Stimulated activated naive CD8-positive, alpha-beta T cell treated with anti-CD3 and anti-CD28 coated beads, Interleukin-15, Interleukin-2, amounts not matched to agents 100 U/mL and 50 U/mL, for 24 hours (primary cell): ENCODE results near the gene HEMK1.

Experiments
- ATAC-seq: fragments of 150-1000 bp; cut with Tn5 transposase; one replicate; pipeline ENCODE4 v1.10.0; 2021
- DNase-seq: peaks from one replicate; pipeline ENCODE4 v3.0.0; 2021

The HEMK1 gene

DNA sequence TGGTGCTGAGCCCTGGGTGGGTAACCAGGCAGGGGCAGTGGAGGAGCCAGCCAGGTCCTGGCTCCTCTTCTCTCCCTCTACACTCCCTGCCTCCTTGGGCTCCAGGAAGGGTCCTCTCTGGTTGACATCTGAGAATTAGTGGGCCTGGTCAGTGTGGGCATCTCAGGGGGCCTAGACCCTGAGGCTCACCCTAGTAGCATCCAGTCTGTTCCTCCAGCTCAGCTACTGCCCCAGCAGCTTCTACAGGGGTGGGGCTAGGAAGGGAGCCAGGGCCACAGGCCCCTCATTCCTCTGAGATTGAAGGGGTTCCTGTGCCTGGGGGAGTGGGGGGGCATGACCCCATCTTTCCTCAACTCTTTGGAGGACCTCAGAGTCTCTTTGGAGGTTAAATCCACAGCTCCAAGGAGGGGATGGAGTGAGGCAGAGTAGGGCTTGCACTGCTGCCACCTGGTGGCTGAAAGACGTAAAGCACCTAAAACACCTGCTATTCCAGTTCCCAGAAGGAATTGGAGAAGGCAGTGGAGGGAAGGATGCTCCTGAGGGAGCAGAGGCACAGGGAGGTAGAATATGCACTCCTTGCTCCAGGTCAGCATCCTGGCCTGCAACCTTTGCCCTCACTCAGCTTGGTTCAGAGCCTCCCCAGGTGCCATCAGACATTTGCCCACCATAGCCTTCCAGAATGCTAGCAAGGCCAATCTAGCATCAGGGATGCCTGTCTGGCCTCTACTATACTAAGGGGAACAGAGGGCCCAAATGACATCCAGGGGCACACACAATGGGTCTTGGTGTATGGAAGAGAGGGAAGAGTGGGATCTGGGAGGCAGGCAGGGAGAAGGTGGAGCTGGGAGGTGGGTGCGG is 26.9 kb upstream of the HEMK1 start:
- DNase-seq (peak; percentile 67), ATAC-seq (no peak)

DNA sequence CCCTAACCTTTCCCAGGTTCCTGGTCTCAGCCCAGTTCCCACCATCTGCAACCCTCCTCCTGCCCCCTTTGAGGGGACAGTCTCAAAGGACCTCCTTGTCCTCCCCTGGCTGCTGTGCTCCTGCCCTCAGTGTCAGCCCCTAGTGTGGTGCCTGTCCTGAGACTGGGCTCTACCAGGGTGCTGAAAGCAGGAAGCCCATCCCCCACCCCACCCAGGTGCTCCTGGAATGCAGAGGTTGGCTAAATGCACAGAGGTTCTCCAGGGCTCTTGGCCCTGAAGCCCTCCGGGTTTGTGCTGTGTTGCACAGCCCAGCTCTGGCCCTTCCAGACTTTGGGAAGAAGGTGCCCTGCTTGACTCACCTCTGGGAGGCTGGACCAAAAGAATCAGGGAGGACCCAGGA is 23.5 kb upstream of the HEMK1 start:
- DNase-seq = no peak
- ATAC-seq = no peak

DNA sequence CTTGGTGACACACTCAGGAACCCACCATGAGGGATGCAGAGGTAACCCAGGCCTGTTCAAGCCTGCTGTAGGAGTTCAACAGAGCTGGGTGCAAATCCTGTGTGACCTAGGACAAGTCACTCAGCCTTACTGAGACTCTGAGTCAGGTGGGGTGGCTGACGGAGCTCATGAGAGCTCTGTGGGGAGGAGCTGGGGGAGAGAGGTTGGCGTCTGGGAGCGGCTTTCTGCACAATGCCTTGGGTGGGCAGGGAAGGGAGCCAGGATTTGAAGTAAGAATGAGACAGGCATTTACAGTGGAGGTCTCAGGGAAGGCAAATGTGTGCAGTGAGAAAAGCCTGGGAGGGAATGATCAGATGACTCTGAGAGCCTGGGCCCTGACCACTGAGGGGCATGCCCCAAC is 20.1 kb upstream of the HEMK1 start:
- DNase-seq (no peak), ATAC-seq (no peak)

DNA sequence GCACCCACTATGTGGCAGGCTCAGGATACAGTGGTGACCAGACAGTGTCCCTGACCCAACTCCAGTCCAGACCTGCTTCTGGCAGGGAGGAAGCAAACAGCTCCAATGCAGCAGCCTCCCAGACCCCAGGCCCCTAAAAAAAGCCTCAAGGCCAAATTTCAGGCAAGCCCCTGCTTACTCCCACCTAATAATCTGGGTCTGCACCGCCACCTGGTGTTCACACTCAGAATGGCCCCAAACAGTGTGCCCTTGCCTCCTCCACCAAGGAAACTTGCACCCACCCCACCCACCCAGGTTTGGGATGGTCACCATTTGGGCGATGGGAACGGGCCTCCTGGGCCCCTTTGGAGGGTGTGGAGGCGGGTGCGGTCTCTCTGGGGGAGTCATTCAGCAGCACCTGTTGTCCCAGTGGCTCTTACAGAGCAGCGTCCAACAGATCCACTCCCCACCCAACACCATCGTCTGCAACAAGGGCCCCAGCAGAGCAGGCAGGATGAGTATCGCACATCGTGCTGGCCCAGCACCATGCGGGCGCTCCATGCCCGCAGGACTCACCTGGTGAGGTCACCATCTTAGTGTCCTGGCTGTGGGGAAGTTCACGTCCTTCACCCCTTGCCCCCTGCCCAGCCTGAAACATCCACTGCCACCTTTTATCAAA is 19.1 kb upstream of the HEMK1 start:
- DNase-seq = peak; percentile 80
- ATAC-seq = no peak

DNA sequence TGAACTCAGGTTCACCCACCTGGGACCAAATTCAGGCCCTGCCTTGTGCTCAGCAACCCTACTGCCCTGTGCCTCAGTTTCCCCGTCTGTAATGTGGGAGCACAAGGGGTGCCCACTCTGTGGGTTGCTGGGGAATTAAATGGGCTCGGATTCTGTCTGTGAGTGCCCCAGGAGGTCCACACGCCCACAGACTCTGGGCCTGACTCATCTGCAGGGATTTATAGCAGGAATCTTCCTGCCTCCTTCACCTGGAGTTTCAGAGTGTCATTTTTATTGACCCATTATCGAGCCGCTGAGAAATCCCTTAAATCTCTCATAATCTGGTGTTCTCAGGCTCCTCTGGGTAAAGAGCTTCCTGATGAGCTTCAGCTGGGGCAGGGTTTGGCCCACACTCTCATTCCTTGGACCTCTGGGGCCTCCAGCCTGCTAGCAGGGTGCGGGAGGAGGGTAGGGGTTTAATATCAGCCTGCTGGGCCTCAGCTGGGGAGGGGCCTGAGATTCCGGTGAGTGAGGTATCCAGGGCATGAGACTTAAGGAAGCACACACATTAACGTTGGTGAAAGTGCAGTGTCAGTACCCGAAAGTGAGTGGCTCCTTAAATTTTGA is 18.2 kb upstream of the HEMK1 start:
- ATAC-seq (no peak), DNase-seq (no peak)

DNA sequence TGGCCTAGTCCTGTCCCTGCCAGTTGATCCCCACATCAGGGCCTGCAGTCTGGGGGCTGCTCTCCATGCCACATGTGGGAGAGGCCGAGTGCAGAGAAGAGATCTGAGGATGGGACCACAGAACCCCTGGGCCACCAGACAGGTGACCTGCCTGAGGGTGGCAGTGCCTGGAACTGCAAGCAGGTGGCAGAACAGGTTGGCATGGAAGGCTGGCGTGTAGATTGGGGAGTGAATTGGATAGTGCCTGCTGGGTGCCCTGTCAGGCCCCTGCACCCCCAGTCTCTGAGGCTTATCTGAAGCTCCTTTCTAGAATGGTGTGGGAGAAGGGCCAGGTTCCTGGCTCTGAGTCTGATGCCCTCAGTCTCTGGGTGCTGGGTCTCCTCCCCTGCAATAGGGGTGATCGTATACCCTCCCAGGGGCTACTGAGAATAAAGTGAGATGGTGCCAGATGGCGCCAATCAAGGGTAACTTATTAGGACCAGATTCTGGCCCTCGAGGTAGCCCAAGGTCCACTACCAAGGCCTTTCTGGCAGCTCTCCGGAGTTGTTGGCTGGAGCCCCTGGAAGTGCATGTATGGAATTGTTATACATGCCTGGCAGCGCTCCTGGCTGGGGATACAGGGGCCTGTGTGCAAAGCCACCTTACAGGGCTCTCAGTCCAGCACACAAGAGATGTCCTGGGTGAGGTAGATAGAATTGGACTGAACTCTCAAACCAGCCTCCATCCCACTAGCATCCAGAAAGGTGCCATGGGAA is 17.5 kb upstream of the HEMK1 start:
- DNase-seq (no peak), ATAC-seq (no peak)

DNA sequence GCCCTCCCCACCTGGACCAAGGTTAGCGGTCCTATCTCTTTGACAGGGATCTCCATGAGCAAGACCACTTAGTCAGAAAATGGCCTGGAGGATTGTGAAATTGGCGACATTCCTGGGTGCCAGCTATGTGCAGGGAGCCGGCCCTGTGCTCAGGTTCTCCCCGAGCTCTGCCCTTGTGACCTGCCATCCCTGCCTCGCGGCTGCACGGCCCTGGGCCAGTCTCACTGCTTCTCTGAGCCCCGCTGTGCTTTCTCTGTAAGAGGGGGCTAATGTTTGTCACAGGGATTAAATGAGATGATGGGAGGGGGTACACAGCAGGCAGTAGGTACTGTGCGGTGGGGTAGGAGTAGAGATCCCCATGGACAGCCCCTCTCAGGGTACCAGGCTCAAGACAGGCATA is 16.7 kb upstream of the HEMK1 start:
- DNase-seq (no peak), ATAC-seq (no peak)

DNA sequence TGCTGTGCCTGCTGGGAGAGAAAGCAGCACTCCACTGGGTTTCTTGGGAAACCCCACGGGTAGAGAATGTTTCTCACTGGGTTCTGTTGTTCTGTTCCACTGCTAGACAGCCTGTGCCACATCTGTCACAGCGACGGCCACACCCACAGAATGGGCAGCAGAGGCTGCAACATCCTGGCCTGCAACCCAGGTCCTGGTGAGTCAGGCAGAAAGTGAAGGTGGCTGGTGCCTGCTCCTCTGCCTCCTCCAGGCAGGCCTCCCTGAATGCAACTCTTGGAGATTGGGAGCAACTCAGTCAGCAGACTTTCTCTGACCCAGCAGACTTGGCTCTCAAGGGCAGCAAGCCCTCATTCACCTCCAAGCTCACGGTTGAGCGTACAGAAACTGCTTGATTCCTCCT is 14.8 kb upstream of the HEMK1 start:
- DNase-seq (peak; percentile 27), ATAC-seq (no peak)

DNA sequence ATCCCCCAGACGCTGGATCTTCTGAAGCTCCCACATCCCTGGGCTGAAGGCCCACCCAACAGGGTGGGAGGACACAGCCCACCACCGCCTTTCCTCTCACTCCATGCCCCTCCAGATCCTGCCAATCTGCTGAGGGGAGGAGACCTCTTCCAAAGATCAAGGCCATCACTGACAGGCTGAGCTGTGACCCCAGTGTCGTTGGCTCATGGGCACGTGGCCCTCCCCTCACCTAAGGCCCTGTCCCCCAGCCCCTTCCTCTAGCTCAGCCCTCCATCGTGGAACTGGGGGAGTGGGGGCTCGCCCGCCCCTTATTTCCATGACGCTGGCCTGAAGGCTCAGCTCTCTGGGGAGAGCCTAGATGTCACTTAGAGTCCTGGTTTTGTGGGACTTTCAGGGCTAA is 12.2 kb upstream of the HEMK1 start:
- no peak for ATAC-seq

DNA sequence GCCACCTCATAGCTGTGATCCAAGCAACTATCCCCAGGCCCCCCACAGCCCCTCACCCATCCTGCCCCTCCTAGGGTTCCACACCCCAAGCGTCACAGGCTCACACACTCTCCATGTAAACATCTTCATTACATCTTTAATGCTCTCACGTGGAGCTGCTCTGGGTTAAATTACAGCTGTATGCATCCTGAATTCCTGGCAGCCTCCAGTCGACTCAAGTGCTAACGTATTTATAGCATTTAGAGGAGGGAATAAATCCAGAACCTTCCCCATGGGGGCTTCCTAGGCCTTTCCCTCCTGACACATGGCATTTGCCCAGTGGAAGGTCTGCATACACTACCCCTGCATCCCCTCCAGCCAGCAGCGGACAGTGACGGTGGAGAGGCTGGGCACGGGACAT is 11.4 kb upstream of the HEMK1 start:
- DNase-seq (no peak), ATAC-seq (no peak)

More for the DNA sequence above, 12.2 kb upstream of the HEMK1 start:
- no peak for DNase-seq

DNA sequence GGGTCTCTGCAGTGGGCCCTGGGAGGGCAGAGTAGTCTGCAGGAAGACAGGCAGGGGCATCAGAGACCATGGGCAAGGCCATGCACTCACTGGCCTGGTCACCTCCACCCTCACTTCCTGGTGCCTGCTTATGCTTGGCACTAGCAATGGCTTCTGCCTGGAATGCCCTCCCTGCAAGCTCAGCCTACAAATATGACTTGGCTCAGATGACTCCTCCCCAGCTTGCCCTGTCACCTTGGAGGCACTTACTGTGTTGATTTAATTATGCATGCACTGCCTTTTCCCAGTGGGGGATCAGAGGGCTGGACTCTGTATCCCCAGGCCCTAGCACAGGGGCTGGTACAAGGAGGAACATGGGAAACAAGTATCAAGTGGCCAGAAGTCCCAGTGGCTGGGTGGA is 9.6 kb upstream of the HEMK1 start:
- no peak for DNase-seq
- ATAC-seq = no peak

DNA sequence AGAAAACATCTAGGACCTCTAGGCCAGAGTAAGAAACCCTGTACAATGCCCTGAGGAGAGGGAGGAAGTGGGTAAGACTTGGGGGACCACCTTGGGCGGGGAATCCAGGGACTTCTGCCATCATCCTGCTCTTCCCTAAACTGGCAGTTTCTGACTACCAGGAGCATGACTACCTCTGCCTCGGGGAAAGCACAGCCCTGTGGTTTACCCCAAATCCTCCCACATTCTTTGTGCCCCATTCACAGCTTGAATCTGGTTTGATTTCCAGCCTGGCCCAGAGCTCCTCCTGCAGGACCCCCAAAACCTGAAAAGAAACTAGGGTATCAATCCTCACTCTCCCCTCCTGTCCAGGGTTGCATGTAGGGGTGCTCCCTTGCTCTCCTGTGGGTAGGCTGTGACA is 6.5 kb upstream of the HEMK1 start:
- DNase-seq (no peak), ATAC-seq (no peak)

DNA sequence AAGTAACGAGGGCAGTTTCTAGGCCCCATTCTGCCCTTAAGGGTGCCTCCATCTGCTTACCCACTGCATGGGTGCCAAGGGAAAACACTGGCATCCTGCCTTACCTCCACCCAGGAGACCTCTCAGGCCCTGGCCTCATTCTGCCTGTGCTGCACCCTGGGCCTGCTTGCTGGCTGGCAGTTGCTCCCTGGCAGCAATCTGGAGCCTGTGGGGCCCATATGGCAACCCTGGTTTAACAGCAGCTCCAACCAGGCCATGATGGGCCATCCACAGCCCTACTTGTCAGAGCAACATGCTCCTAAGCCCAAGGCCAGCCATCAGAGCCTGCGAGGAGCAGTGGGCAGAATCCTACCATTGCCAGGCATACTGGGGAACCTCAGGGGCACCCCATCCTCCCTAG is 5.5 kb upstream of the HEMK1 start:
- DNase-seq (no peak), ATAC-seq (no peak)

DNA sequence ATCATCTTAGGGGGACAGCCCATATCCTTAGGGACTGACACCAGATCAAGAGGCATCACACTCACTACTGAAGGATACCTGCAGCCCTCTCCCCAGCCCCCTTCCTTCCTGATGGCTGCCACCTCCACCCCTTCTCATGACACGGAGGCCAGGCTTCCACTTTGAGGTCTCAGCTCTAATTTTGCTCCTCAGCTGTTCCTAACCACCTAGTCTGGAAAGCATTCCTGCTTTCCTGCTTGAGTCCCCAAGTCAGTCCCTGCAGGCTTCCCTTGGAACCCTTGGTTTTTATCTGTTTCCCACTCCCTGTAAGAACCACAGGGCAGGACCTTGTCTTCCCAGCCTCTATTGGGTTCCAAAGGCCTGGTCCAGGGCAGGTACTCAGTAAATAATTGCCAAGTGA is 5.0 kb upstream of the HEMK1 start:
- ATAC-seq (no peak), DNase-seq (no peak)

DNA sequence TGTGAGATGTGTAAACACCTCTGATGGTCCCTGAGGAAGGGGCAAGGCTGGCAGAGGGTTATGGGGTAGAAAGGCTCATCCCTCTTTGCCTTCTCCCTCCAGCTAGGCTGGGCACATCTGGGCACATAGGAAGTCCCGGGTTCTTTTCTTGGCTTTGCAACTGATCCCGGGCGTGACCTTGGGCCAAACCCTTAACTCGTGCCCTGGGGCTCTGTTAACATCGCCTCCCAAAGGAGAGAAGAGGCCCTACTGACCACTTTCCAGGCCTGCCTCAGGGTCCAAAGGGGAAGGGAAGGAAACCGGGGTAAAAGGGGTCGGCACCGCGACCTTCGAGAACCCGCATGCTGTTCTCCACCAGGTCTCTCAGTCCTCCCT is 2.3 kb upstream of the HEMK1 start:
- no peak for ATAC-seq
- no peak for DNase-seq

DNA sequence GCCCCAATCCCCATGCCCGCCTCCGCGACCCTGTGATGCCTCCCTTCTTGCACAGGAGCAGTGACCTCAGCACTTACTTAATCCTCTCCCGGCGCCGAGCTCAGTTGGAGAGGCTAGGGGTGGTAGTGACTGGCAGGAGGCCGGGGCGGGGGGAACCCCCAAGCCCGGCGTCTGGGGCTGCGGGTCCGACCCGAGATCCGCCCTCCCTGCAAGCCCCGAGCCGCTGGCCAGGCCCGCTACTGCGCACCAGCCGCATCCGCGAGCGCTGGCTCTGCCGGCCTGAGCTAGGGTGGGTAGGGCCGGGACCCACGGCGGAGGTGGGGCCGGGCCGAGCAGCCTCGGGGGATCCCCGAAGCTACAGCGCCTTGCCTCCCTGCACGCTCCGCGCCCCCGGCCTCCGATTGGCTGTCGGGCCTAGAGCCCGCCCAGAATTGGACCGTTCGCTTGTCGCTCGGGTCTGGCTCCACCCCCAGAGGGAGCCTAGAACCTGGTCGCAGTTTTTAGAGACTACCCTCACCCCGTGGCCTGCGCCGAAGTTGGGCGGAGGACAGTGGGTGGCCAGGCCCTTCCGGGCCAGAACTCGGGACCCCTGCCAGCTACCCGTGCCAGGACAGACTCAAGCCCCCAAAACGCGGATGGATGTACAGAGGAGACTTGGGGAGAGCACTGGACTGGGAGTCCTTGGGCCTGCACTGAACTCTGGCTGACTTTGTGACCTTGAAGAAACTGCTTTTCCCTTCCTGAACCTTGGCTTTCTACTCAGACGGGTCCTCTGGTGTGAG is 1.7 kb upstream of the HEMK1 start, which contains the start of gene C3orf18:
Gene C3orf18, minus strand, starts transcription at position 362 of the 782 bp plus-strand sequence. CDS start 2,048 bp downstream, outside the sequence.
- ATAC-seq (peak; percentile 82), DNase-seq (peak; percentile 97)

DNA sequence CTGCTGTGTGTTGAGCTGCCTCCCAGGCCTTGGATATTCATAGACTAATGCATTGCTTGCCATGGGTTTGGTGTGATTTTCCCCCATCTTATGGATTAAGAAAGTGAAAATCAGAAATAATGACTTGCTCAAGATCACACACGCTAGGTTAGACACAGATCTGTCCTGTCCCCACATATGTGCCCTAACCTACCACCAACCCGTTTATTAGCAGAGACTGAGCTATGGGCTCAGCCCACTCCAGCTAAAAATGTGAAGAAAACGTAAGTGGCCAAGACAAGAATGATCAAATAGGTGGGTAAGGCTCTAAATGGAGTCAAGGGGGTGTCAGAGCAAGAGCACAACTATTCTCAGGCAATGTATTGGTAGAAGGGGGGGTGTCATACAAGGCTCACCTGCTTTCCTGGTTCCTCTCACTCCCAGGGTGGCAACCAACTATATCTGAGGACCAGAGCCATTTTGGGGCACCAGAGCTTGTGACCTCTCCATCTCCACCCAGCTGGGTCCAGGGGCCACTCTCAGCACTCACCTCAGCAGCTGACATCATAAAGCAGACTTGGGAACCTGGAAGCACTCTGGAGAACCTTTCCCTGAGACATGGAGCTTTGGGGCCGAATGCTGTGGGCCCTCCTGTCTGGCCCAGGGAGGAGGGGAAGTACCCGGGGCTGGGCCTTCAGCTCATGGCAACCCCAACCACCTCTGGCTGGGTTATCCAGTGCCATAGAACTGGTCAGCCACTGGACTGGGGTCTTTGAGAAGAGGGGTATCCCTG is 1.4 kb downstream of the HEMK1 start:
- peak; percentile 28 for DNase-seq
- ATAC-seq = no peak

DNA sequence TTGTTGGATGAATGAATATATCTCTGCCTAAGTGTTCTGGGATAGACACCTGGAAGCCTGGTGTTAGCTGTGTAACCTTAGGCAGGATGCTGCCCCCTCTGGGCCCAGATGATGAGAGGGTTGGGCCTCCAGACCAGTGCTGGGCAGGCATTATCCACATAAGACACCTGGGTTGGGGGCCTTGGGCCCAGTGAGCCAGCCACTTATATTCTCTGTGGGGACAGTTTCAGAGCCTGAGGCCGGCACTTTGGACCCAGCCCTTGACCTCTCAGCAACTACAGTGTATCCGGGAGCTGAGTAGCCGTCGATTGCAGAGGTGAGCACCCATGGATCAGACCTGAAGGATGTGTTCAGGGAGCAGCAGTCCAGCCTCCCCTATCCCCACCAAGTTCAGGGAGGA is 2.2 kb downstream of the HEMK1 start:
- DNase-seq (peak; percentile 35), ATAC-seq (no peak)

DNA sequence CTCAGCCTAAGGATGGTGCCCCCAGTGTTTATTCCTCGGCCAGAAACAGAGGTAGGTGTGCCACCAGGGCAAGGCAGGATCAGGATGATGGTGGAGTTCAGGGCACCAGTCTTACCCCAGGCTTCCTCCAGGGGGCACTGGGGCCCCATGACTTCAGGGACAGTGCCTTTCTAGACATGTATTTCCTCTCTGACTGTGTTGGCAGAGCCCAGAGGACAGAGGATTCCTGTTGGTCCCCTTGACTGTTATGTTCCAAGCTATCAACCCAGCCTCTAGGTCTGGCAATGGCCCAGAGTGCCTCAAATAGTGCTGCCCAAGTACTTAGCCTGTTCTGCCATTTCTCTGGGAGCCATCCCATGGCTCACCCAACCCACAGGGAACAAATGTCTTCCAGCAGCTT is 2.8 kb downstream of the HEMK1 start:
- ATAC-seq (peak; percentile 21), DNase-seq (peak; percentile 83)

DNA sequence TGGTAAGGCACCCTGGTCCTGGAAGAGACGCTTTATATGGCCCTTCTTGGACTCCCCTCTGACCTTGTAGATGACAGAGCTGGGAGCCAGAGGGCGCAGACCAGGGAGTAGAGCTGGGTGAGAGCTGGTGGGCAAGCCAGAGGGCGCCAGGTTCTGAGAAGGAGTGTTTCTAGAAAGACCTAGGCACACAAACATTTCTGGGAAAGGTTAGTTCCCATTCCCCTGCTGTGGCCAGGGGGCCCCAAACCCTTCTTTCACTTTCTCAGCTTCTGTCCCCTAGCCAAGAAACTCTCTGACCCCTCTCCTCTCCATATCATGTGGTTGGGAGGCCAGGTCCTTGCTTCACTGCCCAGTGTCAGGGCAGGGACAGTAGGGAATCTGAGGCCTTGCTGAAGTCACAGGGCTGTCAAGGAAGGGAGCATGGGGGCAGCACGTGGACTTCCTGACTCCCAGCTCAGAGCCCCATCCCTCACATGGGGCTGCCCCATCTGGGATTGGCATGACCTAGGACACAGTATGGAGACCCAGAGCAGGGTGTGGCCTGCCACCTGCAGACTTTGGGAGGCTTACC is 3.6 kb downstream of the HEMK1 start:
- peak; percentile 69 for DNase-seq
- ATAC-seq = peak; percentile 16
